SU-DHL-6 (cell line): ENCODE data around the gene ZNF689.

Experiments used
- H2AFZ ChIP-seq: fragments of 200-600 bp; sonication (generic); 2 replicates; pipeline ENCODE4 v1.6.1; 2014; ENCODE audit warnings: low read depth, mild to moderate bottlenecking, moderate library complexity, mixed read lengths, antibody characterized with exemption, low read length; ENCODE audit not compliant: severe bottlenecking
- H3F3A ChIP-seq: fragments of 200-600 bp; shearing (Covaris generic); 2 replicates; pipeline ENCODE4 v1.6.0; 2016; ENCODE audit warnings: antibody characterized with exemption, mild to moderate bottlenecking; ENCODE audit not compliant: insufficient read depth
- H3K27ac ChIP-seq: fragments of 200-600 bp; sonication (generic); 2 replicates; pipeline ENCODE4 v1.5.1; 2016; ENCODE audit warnings: low read depth, mild to moderate bottlenecking, low read length, moderate library complexity, mixed read lengths
- H3K27me3 ChIP-seq: fragments of 200-600 bp; sonication (generic), shearing (Covaris generic); 2 replicates; pipeline ENCODE4 v1.6.0; 2014; ENCODE audit warnings: mild to moderate bottlenecking, low read length
- H3K36me3 ChIP-seq: fragments of 200-600 bp; sonication (generic); 2 replicates; pipeline ENCODE4 v1.6.1; 2014; ENCODE audit warnings: mild to moderate bottlenecking, low read length, mixed read lengths
- H3K4me2 ChIP-seq: fragments of 300-600, 200-600 bp; shearing (Covaris generic), sonication (generic); 2 replicates; pipeline ENCODE4 v1.6.0; 2014; ENCODE audit warnings: low read length, low read depth, mild to moderate bottlenecking; ENCODE audit not compliant: poor library complexity, severe bottlenecking
- H3K4me3 ChIP-seq: fragments of 200-600 bp; sonication (generic); 2 replicates; pipeline ENCODE4 v1.5.1; 2014; ENCODE audit warnings: antibody characterized with exemption, low read length, mild to moderate bottlenecking, mixed read lengths; ENCODE audit not compliant: insufficient read depth, poor library complexity, severe bottlenecking
- H3K79me2 ChIP-seq: fragments of 200-600 bp; sonication (generic); 2 replicates; pipeline ENCODE4 v1.6.1; 2014; ENCODE audit warnings: mild to moderate bottlenecking, low read length, moderate library complexity; ENCODE audit not compliant: insufficient read depth
- H3K9ac ChIP-seq: fragments of 200-600 bp; sonication (generic); 2 replicates; pipeline ENCODE4 v1.7.0; 2014; ENCODE audit warnings: mild to moderate bottlenecking, low read length
- H3K9me2 ChIP-seq: fragments of 200-600 bp; sonication (generic); replicated peaks from 2 replicates; pipeline ENCODE4 v1.6.1; 2014; ENCODE audit warnings: low read length; ENCODE audit not compliant: insufficient read depth
- H3K9me3 ChIP-seq: fragments of 200-600 bp; sonication (generic); 2 replicates; pipeline ENCODE4 v1.6.1; 2014; ENCODE audit warnings: low read length, mixed read lengths; ENCODE audit not compliant: insufficient read depth
- H4K20me1 ChIP-seq: fragments of 200-600 bp; sonication (generic); 2 replicates; pipeline ENCODE4 v1.6.1; 2014; ENCODE audit warnings: low read depth, mild to moderate bottlenecking, antibody characterized with exemption, low read length, moderate library complexity, mixed read lengths
- CTCF ChIP-seq: fragments of 200-600 bp; sonication (generic); IDR thresholded peaks from one replicate; pipeline ENCODE4 v1.5.1; 2017; ENCODE audit warnings: antibody characterized with exemption, mild to moderate bottlenecking, low read length, moderate library complexity; ENCODE audit not compliant: insufficient read depth, poor library complexity, severe bottlenecking
- EZH2phosphoT487 ChIP-seq: fragments of 200-600 bp; sonication (generic), shearing (Covaris generic); conservative IDR thresholded peaks from 2 replicates; pipeline ENCODE4 v1.6.1; 2018; ENCODE audit warnings: mild to moderate bottlenecking, antibody characterized with exemption, low read length, moderate library complexity, mixed read lengths

ZNF689 gene

GRCh38 chr16:30567991-30568638 lies 42.1 kb downstream of the ZNF689 start:
- no peak overlapping the region for H3K4me2 ChIP-seq

GRCh38 chr16:30567160-30567990 lies 42.8 kb downstream of the ZNF689 start:
- Histone ChIP-seq H3K4me2 (no peak overlapping the region), H3K36me3 (no peaks in the 10 kb centered on the region), H3K27me3 (no peaks in the 10 kb centered on the region), H3K27ac (no peak overlapping the region), H3K9ac (peak overlapping the region; percentile 7; the same call in 1 of the 2 replicates), H3K4me3 (no peak overlapping the region), H3K9me3 (no peaks in the 10 kb centered on the region), H3K79me2 (peaks cover 2% of the 10 kb centered on the region; the same call in 1 of the 2 replicates), H4K20me1 (no peaks in the 10 kb centered on the region), H3K9me2 (no peaks in the 10 kb centered on the region), H2AFZ (no peak overlapping the region), H3F3A (no peaks in the 10 kb centered on the region)
- no peak for TF ChIP-seq EZH2phosphoT487
- no peak for TF ChIP-seq CTCF

More at GRCh38 chr16:30567991-30568638, 42.1 kb downstream of the ZNF689 start:
- peaks cover 9% of the 10 kb centered on the region for H3K79me2 ChIP-seq
- H3K27ac ChIP-seq = no peak overlapping the region
- H4K20me1 ChIP-seq = no peaks in the 10 kb centered on the region
- peak overlapping the region; percentile 7; the same call in 1 of the 2 replicates for H3K9ac ChIP-seq
- TF ChIP-seq EZH2phosphoT487 (no peak), CTCF (no peak)
- H3K36me3 ChIP-seq = no peaks in the 10 kb centered on the region
- no peaks in the 10 kb centered on the region for H3K9me2 ChIP-seq
- no peak overlapping the region for H3K4me3 ChIP-seq
- no peaks in the 10 kb centered on the region for H3K9me3 ChIP-seq
- H3K27me3 ChIP-seq = no peaks in the 10 kb centered on the region
- no peaks in the 10 kb centered on the region for H3F3A ChIP-seq
- H2AFZ ChIP-seq = no peak overlapping the region

- Histone ChIP-seq H3K36me3 (no peaks in the 10 kb centered on the region), H3K9me3 (no peaks in the 10 kb centered on the region), H3K79me2 (no peaks in the 10 kb centered on the region), H3F3A (no peaks in the 10 kb centered on the region), H4K20me1 (no peaks in the 10 kb centered on the region), H2AFZ (no peak overlapping the region), H3K27me3 (no peaks in the 10 kb centered on the region), H3K9ac (no peak overlapping the region), H3K27ac (no peak overlapping the region), H3K4me2 (no peak overlapping the region), H3K4me3 (no peak overlapping the region), H3K9me2 (no peaks in the 10 kb centered on the region)
- no peak for TF ChIP-seq EZH2phosphoT487
- no peak for TF ChIP-seq CTCF
Observed at GRCh38 chr16:30566531-30566930, 43.7 kb downstream of the ZNF689 start.
